ENCODE data around the gene TAF4.
"Not testable (repeated sequence)": the region's sequence is repeated elsewhere in the genome, so short reads cannot be mapped to it uniquely, and the experiment has no call there.

TAF4 gene

GRCh38 chr20:61994546-61994945 is 71.1 kb downstream of the TAF4 start:
- FAIRE-seq, result no peak

GRCh38 chr20:61993058-61993457 is 72.6 kb downstream of the TAF4 start:
- no peak for FAIRE-seq

GRCh38 chr20:61991476-61991875 is 74.2 kb downstream of the TAF4 start:
- no peak for FAIRE-seq

- FAIRE-seq, result no peak
Measured at GRCh38 chr20:61990484-61990883, 75.2 kb downstream of the TAF4 start.

GRCh38 chr20:61989741-61990140 is 75.9 kb downstream of the TAF4 start:
- no peak for FAIRE-seq

GRCh38 chr20:61988665-61989064 is 77.0 kb downstream of the TAF4 start:
- no peak for FAIRE-seq

GRCh38 chr20:61986762-61987321 is 78.8 kb downstream of the TAF4 start:
- no peak for FAIRE-seq

- FAIRE-seq, result no peak
Measured at GRCh38 chr20:61985096-61985495, 80.6 kb downstream of the TAF4 start.

- FAIRE-seq, result not testable (repeated sequence)
Measured at GRCh38 chr20:61984431-61984830, 81.2 kb downstream of the TAF4 start.

GRCh38 chr20:61983965-61984364 is 81.7 kb downstream of the TAF4 start:
- no peak for FAIRE-seq

GRCh38 chr20:61982951-61983315 is 82.7 kb downstream of the TAF4 start:
- no peak for FAIRE-seq

GRCh38 chr20:61982191-61982950 is 83.3 kb downstream of the TAF4 start:
- FAIRE-seq, result no peak

- not testable (repeated sequence) for FAIRE-seq
Measured at GRCh38 chr20:61981691-61982090, 84.0 kb downstream of the TAF4 start.

- no peak for FAIRE-seq
Measured at GRCh38 chr20:61980647-61981583, 84.8 kb downstream of the TAF4 start.

GRCh38 chr20:61979701-61980635 is 85.7 kb downstream of the TAF4 start:
- no peak for FAIRE-seq

GRCh38 chr20:61979090-61979489 is 86.6 kb downstream of the TAF4 start:
- FAIRE-seq, result no peak

GRCh38 chr20:61978491-61978890 is 87.2 kb downstream of the TAF4 start:
- FAIRE-seq, result no peak

- FAIRE-seq, result no peak
Measured at GRCh38 chr20:61977419-61977786, 88.3 kb downstream of the TAF4 start.

- FAIRE-seq, result no peak
Measured at GRCh38 chr20:61976644-61977418, 88.8 kb downstream of the TAF4 start.

- FAIRE-seq, result no peak
Measured at GRCh38 chr20:61976263-61976643, 89.4 kb downstream of the TAF4 start.

- no peak for FAIRE-seq
Measured at GRCh38 chr20:61975407-61976129, 90.1 kb downstream of the TAF4 start.
